CD4-positive, alpha-beta T cell treated with Interleukin-12 subunit alpha and Interleukin-12 subunit beta, for 1 hour (primary cell): ENCODE data around the gene SYDE2.

Experiments used
- DNase-seq: peaks from one replicate; pipeline ENCODE4 v3.0.0-alpha.2; 2020

The SYDE2 gene

DNA sequence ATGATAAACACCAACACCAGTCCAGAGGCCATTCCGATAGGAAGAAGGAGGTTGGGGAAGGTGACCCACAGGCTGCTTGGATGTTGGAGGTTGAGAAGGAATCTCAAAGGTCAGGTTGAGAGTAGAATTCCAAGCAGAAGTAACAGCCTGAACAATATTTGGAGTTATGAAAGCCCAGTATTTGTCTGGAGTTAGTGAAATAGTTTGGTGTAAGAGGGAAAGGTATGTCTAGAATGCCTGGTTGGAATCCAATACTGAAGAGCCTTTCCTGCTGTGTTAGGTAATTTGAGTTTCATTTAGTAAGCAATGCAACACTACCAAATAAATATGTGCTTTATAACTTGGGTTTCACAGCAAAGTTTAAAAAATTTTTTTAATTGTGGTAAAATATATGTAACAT is 82.1 kb downstream of the SYDE2 start:
- DNase-seq: no peak

DNA sequence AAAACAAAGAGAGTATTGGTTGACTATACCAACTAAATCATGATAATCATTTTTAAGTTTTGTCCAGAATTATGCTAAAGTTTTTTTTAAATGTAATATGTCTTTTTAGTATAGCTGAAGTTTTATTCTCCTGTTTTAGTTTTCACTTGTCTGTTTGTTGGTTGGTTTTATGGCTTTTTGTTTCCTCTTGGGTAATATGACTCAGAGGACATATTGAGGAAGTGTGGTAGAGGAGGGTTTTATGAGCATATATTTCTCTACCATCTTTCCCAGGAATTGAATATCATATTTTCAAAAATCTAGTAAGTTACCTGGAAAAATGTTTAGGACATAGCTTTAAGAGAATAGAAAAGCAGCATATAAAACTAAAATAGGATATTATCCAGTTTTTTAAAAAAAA is 84.0 kb downstream of the SYDE2 start:
- no peak for DNase-seq

DNA sequence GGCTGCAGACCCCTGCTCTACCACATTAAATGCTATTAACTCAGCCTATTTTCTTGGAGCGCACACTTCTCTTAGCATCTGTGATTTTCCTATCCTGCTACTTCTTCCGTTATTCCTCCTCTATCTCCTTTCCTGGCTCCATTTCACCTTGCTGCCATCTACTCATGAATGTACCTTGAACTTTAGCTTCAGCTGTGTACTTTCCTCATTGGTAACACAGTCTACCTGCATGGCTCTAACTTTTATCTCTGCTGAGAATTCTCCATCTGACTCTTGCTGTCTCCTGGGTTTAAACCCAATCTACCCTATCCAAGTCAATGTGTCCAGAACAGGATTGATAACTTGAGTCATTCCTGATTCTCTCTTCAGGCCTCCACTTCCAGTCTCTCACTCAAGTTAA is 84.9 kb downstream of the SYDE2 start:
- DNase-seq: no peak

DNA sequence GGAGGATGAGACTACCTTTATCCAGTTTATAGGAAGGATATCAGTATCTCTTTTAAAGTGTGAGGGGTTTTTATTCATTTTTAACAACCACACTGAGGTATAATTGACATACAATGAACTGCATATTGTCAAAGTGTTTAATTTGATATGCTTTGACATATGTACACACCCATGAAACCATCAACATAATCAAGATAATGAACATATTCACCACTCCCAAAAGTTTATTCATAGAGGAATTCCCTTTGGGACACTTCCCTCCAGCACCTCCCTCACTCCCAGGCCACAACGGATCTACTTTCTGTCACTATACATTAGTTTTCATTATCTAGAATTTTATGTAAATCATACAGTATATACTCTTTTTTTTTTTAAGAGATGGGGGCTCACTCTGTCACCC is 89.1 kb downstream of the SYDE2 start:
- no peak for DNase-seq

DNA sequence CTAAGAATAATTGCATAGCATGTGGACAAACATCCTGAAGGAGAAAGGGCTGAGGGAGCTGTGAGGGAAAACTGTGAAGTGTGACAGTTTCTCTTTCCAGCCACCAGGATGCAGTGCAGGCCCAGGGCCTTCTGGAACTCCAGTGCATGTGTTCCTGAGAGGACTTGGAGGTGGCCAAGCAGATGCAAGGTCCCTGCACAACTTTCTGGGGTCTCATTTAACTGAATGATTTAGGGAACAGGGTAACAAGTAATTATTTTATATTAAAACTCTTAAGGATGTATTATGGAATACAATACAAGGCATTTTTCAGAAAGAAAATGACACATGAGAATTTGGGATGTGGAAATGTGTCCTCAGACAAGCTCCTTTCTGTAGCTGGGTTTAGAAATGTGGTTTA is 91.3 kb downstream of the SYDE2 start:
- DNase-seq: peak; percentile 43
